CD4-positive, alpha-beta memory T cell (primary cell): Measurements from ENCODE around the gene SLC2A14. TPM values are rescaled to one million over a fixed set of nuclear protein-coding genes. Genes with fewer than 3 reads are reported as not detected.
"Not testable (repeated sequence)": the region's sequence is repeated elsewhere in the genome, so short reads cannot be mapped to it uniquely, and the experiment has no call there.

ENCODE experiments used
- CTCF ChIA-PET: fragments of 350-600 bp; sonication (Branson Sonifier 250); formaldehyde crosslinking; loops from one replicate; lab custom pipeline; 2021; ENCODE audit warnings: inconsistent platforms; ENCODE audit not compliant: partially characterized antibody; lab: Charles Lee
- POLR2A ChIA-PET: fragments of 350-600 bp; sonication (Branson Sonifier 250); formaldehyde crosslinking; loops from one replicate; lab custom pipeline; 2021; ENCODE audit not compliant: partially characterized antibody; lab: Charles Lee
- DNase-seq, 5 donors: peaks; one replicate each; pipeline versions ENCODE4 v3.0.0 to v3.0.0-alpha.2; 2020 to 2022; ENCODE audit warnings: mixed read lengths in 1 of 5
- H3K27ac ChIP-seq: one replicate; pipeline ENCODE4 v1.7.0; 2013; ENCODE audit warnings: low read depth, low read length
- H3K27me3 ChIP-seq: 2 replicates; pipeline ENCODE4 v1.7.0; 2013; ENCODE audit warnings: mild to moderate bottlenecking, low read length, moderate library complexity; ENCODE audit not compliant: insufficient read depth
- H3K36me3 ChIP-seq: 2 replicates; pipeline ENCODE4 v1.7.0; 2013; ENCODE audit warnings: mild to moderate bottlenecking, low read length, moderate library complexity; ENCODE audit not compliant: insufficient read depth
- H3K4me1 ChIP-seq: 2 replicates; pipeline ENCODE4 v1.7.0; 2013; ENCODE audit warnings: mild to moderate bottlenecking, low read length, moderate library complexity; ENCODE audit not compliant: insufficient read depth
- H3K4me3 ChIP-seq, 2 donors: one replicate each; pipeline ENCODE4 v1.7.0; 2013; ENCODE audit warnings: low read length in 2 of 2, mild to moderate bottlenecking in 1 of 2
- H3K9me3 ChIP-seq, 2 donors: one replicate each; pipeline ENCODE4 v1.7.0; 2013; ENCODE audit warnings: low read length in 2 of 2, control low read depth in 1 of 2; ENCODE audit not compliant: control insufficient read depth in 1 of 2
- H3K27ac Mint-ChIP-seq, 7 donors: one replicate each; pipeline ENCODE4 v1.8.0; 2020 to 2021; ENCODE audit warnings: mixed read lengths in 7 of 7, mild to moderate bottlenecking in 6 of 7, inconsistent platforms in 3 of 7, moderate library complexity in 3 of 7
- H3K27me3 Mint-ChIP-seq, 2 donors: one replicate each; pipeline ENCODE4 v1.8.0; 2020 to 2021; ENCODE audit warnings: mixed read lengths in 2 of 2
- H3K36me3 Mint-ChIP-seq, 2 donors: one replicate each; pipeline ENCODE4 v1.8.0; 2020 to 2021; ENCODE audit warnings: mixed read lengths in 2 of 2, inconsistent platforms in 1 of 2, mild to moderate bottlenecking in 1 of 2
- H3K4me1 Mint-ChIP-seq, 4 donors: one replicate each; pipeline ENCODE4 v1.8.0; 2020 to 2021; ENCODE audit warnings: mixed read lengths in 4 of 4, mild to moderate bottlenecking in 1 of 4
- H3K4me3 Mint-ChIP-seq, 8 donors: one replicate each; pipeline ENCODE4 v1.8.0; 2020 to 2021; ENCODE audit warnings: mixed read lengths in 8 of 8, mild to moderate bottlenecking in 7 of 8, moderate library complexity in 6 of 8, inconsistent platforms in 3 of 8
- H3K9me3 Mint-ChIP-seq, 8 donors: one replicate each; pipeline ENCODE4 v1.8.0; 2020 to 2021; ENCODE audit warnings: mixed read lengths in 8 of 8, mild to moderate bottlenecking in 5 of 8, inconsistent platforms in 3 of 8, moderate library complexity in 1 of 8
- intact Hi-C: fragments of 100-400 bp; cut with micrococcal nuclease; formaldehyde crosslinking; loops from one replicate; pipeline ENCODE4 v1.15.1; 2023
- polyA plus RNA-seq, 2 donors: library from polyadenylated mRNA; unstranded; fragments of 300-500 nt; fragmentation: Illumina TruSeq; gene quantifications; one replicate each; pipeline ENCODE4 v1.2.3, GENCODE V29; 2021
- total RNA-seq, 2 experiments: library from RNA; stranded (reverse); gene quantifications; one replicate each; pipeline ENCODE4 v1.2.3, GENCODE V29; 2021

The SLC2A14 gene
- total and polyA plus RNA-seq, 4 experiments from 2014 or later: 3.5 TPM; not detected in 2

- H3K36me3 Mint-ChIP-seq, DNase-seq, H3K36me3 ChIP-seq, H3K27me3 ChIP-seq, H3K27ac ChIP-seq, intact Hi-C loops, H3K4me3 ChIP-seq, H3K27me3 Mint-ChIP-seq, H3K9me3 Mint-ChIP-seq, H3K4me1 Mint-ChIP-seq, H3K4me1 ChIP-seq, H3K4me3 Mint-ChIP-seq, H3K27ac Mint-ChIP-seq, POLR2A ChIA-PET, CTCF ChIA-PET, H3K9me3 ChIP-seq: not testable (repeated sequence)
These were observed 24.0 kb upstream of the SLC2A14 start for GRCh38 chr12:7896726-7897125.

GRCh38 chr12:7892186-7892980 is 19.7 kb upstream of the SLC2A14 start:
- no peaks in the 10 kb centered on the region for H3K9me3 Mint-ChIP-seq
- Histone ChIP-seq H3K4me1 (no peaks in the 10 kb centered on the region), H3K27me3 (no peaks in the 10 kb centered on the region), H3K9me3 (no peaks in the 10 kb centered on the region), H3K4me3 (no peak overlapping the region), H3K27ac (no peak overlapping the region), H3K36me3 (no peaks in the 10 kb centered on the region)
- no peaks in the 10 kb centered on the region for H3K4me1 Mint-ChIP-seq
- no peak for DNase-seq
- no peaks in the 10 kb centered on the region for H3K36me3 Mint-ChIP-seq
- H3K27ac Mint-ChIP-seq: no peak overlapping the region
- POLR2A ChIA-PET: no interaction called here
- no peak overlapping the region for H3K4me3 Mint-ChIP-seq
- CTCF ChIA-PET: no interaction called here
- intact Hi-C loops: no loop called here
- H3K27me3 Mint-ChIP-seq: peaks cover 2 to 10% of the 10 kb centered on the region in 2 donors

- intact Hi-C loops: no loop called here
- Histone ChIP-seq H3K9me3 (no peaks in the 10 kb centered on the region), H3K36me3 (no peaks in the 10 kb centered on the region), H3K27me3 (no peaks in the 10 kb centered on the region), H3K4me1 (no peaks in the 10 kb centered on the region), H3K27ac (no peak overlapping the region), H3K4me3 (no peak overlapping the region)
- Mint-ChIP-seq H3K9me3 (no peaks in the 10 kb centered on the region), H3K4me3 (no peak overlapping the region), H3K27ac (peak overlapping the region in 1 of 7 donors; percentile 6), H3K36me3 (no peaks in the 10 kb centered on the region), H3K4me1 (no peaks in the 10 kb centered on the region), H3K27me3 (peaks cover 3 to 6% of the 10 kb centered on the region in 2 donors)
- CTCF ChIA-PET: no interaction called here
- POLR2A ChIA-PET: no interaction called here
- DNase-seq: no peak
These were observed 12.0 kb upstream of the SLC2A14 start for GRCh38 chr12:7884689-7885088.

- H3K9me3 ChIP-seq, intact Hi-C loops, H3K9me3 Mint-ChIP-seq, H3K36me3 ChIP-seq, H3K27ac ChIP-seq, H3K4me3 ChIP-seq, H3K4me3 Mint-ChIP-seq, H3K4me1 Mint-ChIP-seq, POLR2A ChIA-PET, H3K27me3 ChIP-seq, H3K27me3 Mint-ChIP-seq, DNase-seq, H3K27ac Mint-ChIP-seq, H3K36me3 Mint-ChIP-seq, H3K4me1 ChIP-seq: not testable (repeated sequence)
- CTCF ChIA-PET: interaction anchor here (1.3 kb wide), 1 partner anchor 22 kb away, joined by 3 read pairs; no protein-coding TSS in a partner anchor
These were observed 9.0 kb upstream of the SLC2A14 start for GRCh38 chr12:7881736-7882120.

- H3K9me3 Mint-ChIP-seq, H3K27ac ChIP-seq, H3K36me3 ChIP-seq, DNase-seq, H3K4me3 Mint-ChIP-seq, H3K9me3 ChIP-seq, H3K27me3 ChIP-seq, H3K4me1 Mint-ChIP-seq, H3K27ac Mint-ChIP-seq, H3K4me1 ChIP-seq, H3K27me3 Mint-ChIP-seq, POLR2A ChIA-PET, intact Hi-C loops, H3K36me3 Mint-ChIP-seq, H3K4me3 ChIP-seq: not testable (repeated sequence)
- CTCF ChIA-PET: interaction anchor here (1.3 kb wide), 1 partner anchor 22 kb away, joined by 3 read pairs; no protein-coding TSS in a partner anchor
These were observed 8.4 kb upstream of the SLC2A14 start for GRCh38 chr12:7880952-7881735.

- ChIA-PET CTCF (no interaction called here), POLR2A (no interaction called here)
- Histone ChIP-seq H3K4me1 (no peaks in the 10 kb centered on the region), H3K4me3 (no peak overlapping the region), H3K27ac (no peak overlapping the region), H3K27me3 (no peaks in the 10 kb centered on the region), H3K36me3 (no peaks in the 10 kb centered on the region), H3K9me3 (no peaks in the 10 kb centered on the region)
- Mint-ChIP-seq H3K4me1 (no peaks in the 10 kb centered on the region), H3K4me3 (no peak overlapping the region), H3K9me3 (no peaks in the 10 kb centered on the region), H3K27ac (no peak overlapping the region), H3K27me3 (peaks cover 0 to under 1% of the 10 kb centered on the region in 2 donors), H3K36me3 (no peaks in the 10 kb centered on the region)
- intact Hi-C loops: no loop called here
- DNase-seq: no peak
These were observed 6.5 kb upstream of the SLC2A14 start for GRCh38 chr12:7879246-7879645.

- H3K36me3 Mint-ChIP-seq: peaks cover 0 to under 1% of the 10 kb centered on the region in 2 donors
- Histone ChIP-seq H3K9me3 (no peaks in the 10 kb centered on the region), H3K4me3 (no peak overlapping the region), H3K27me3 (no peaks in the 10 kb centered on the region), H3K4me1 (no peaks in the 10 kb centered on the region), H3K27ac (no peak overlapping the region), H3K36me3 (no peaks in the 10 kb centered on the region)
- H3K4me3 Mint-ChIP-seq: no peak overlapping the region
- peaks cover 8 to 11% of the 10 kb centered on the region in 2 donors for H3K27me3 Mint-ChIP-seq
- H3K4me1 Mint-ChIP-seq: peaks cover 0 to 3% (median 0%) of the 10 kb centered on the region in 4 donors
- intact Hi-C loops: no loop called here
- DNase-seq: no peak
- ChIA-PET POLR2A (no interaction called here), CTCF (interaction anchor here (0.9 kb wide), 1 partner anchor 15 kb away, joined by 3 read pairs; no protein-coding TSS in a partner anchor)
- H3K27ac Mint-ChIP-seq: no peak overlapping the region
- peaks cover 0 to 3% (median 0%) of the 10 kb centered on the region in 8 donors for H3K9me3 Mint-ChIP-seq
These were observed 4.7 kb upstream of the SLC2A14 start for GRCh38 chr12:7877420-7877819.
